GM12878 (cell line): ENCODE data around the gene OTUB1. TPM values are rescaled to one million over a fixed set of nuclear protein-coding genes. Genes with fewer than 3 reads are reported as not detected.

ENCODE experiments used
- ATAC-seq: fragments of 200-7000 bp; cut with Tn5 transposase; 3 replicates; pipeline ENCODE4 v1.9.1; 2020; ENCODE audit warnings: mild to moderate bottlenecking, moderate library complexity
- Bru-seq: library from RNA; stranded (reverse); fragments of 400-500 nt; gene quantifications from one replicate; lab custom pipeline; 2021; lab: Mats Ljungman, UMichigan
- BruChase-seq, 2 experiments: library from RNA; stranded (reverse); fragments of 400-500 nt; gene quantifications; one replicate each; lab custom pipeline; 2021; lab: Mats Ljungman, UMichigan
- BruUV-seq: library from RNA; stranded (reverse); fragments of 400-500 nt; replicated peaks from 2 replicates; lab custom pipeline; 2021; lab: Mats Ljungman, UMichigan
- CTCF ChIA-PET: fragments of 300-600 bp; sonication (Branson Sonifier 250); formaldehyde crosslinking; extraction: SDS; loops from one replicate; lab custom pipeline; 2021; ENCODE audit warnings: inconsistent platforms; lab: Yijun Ruan, JAX
- POLR2A ChIA-PET: fragments of 350-600 bp; formaldehyde crosslinking; extraction: SDS; loops from one replicate; lab custom pipeline; 2021; ENCODE audit warnings: inconsistent platforms; lab: Charles Lee
- RAD21 ChIA-PET: fragments of 300-600 bp; sonication (Branson Sonifier 250); formaldehyde crosslinking; loops from one replicate; lab custom pipeline; 2023; ENCODE audit warnings: antibody characterized with exemption; ENCODE audit not compliant: unreplicated experiment; lab: Charles Lee
- SMC1A ChIA-PET: fragments of 300-600 bp; sonication (Branson Sonifier 250); formaldehyde crosslinking; loops from one replicate; lab custom pipeline; 2023; ENCODE audit not compliant: unreplicated experiment, uncharacterized antibody; lab: Charles Lee
- DNase-seq: peaks from one replicate; pipeline ENCODE4 v3.0.0-alpha.2; 2011; ENCODE audit warnings: low read depth, low spot score
- FAIRE-seq: peaks from 3 replicates; lab custom pipeline; 2011; peaks lifted over from hg19 to GRCh38; lab: Jason Lieb, UNC
- H2AFZ ChIP-seq: 2 replicates; pipeline ENCODE4 v1.6.0; 2011; ENCODE audit warnings: low read depth, low read length, control low read depth; ENCODE audit not compliant: control insufficient read depth
- H3K27ac ChIP-seq: 2 replicates; pipeline ENCODE4 v1.5.1; 2011; ENCODE audit warnings: control low read depth; ENCODE audit not compliant: control insufficient read depth, insufficient read depth
- H3K27me3 ChIP-seq, 2 experiments: replicated peaks in 1 of 2; 2 replicates each; pipeline versions ENCODE4 v1.6.0 to v1.6.1; 2011; ENCODE audit warnings: low read length in 1 of 2; ENCODE audit not compliant: control insufficient read depth in 2 of 2, insufficient read depth in 2 of 2
- H3K36me3 ChIP-seq, 2 experiments: 2 replicates each; pipeline ENCODE4 v1.5.1; 2011; ENCODE audit warnings: low read length in 1 of 2; ENCODE audit not compliant: control insufficient read depth in 2 of 2, insufficient read depth in 2 of 2
- H3K4me1 ChIP-seq: 2 replicates; pipeline ENCODE4 v1.6.1; 2011; ENCODE audit warnings: mild to moderate bottlenecking, low read length, moderate library complexity, mixed read lengths; ENCODE audit not compliant: control insufficient read depth, insufficient read depth
- H3K4me2 ChIP-seq: 2 replicates; pipeline ENCODE4 v1.6.0; 2011; ENCODE audit warnings: control low read depth; ENCODE audit not compliant: control insufficient read depth, insufficient read depth
- H3K4me3 ChIP-seq: fragments of 200-600 bp; sonication (generic); 2 replicates; pipeline ENCODE4 v1.5.1; 2016
- H3K79me2 ChIP-seq: 2 replicates; pipeline ENCODE4 v1.6.0; 2011; ENCODE audit warnings: low read length; ENCODE audit not compliant: control insufficient read depth, insufficient read depth
- H3K9ac ChIP-seq: 2 replicates; pipeline ENCODE4 v1.8.0; 2011; ENCODE audit warnings: low read length, control low read depth, mixed read lengths; ENCODE audit not compliant: control insufficient read depth, insufficient read depth
- H3K9me3 ChIP-seq: replicated peaks from 3 replicates; pipeline ENCODE4 v1.5.1; 2011; ENCODE audit warnings: mild to moderate bottlenecking, low read length; ENCODE audit not compliant: control insufficient read depth, insufficient read depth
- H4K20me1 ChIP-seq: 2 replicates; pipeline ENCODE4 v1.6.0; 2011; ENCODE audit not compliant: control insufficient read depth, insufficient read depth
- BACH1 ChIP-seq: fragments of 450-650 bp; IDR thresholded peaks from 2 replicates; pipeline ENCODE4 v1.6.1; 2017; ENCODE audit warnings: mild to moderate bottlenecking, borderline replicate concordance
- BRCA1 ChIP-seq: IDR thresholded peaks from 2 replicates; pipeline ENCODE4 v1.6.1; 2011; ENCODE audit warnings: low read depth, low read length, improper control_type of control experiment
- CHD2 ChIP-seq: IDR thresholded peaks from 2 replicates; pipeline ENCODE4 v1.6.1; 2011; ENCODE audit warnings: low read depth, low read length, improper control_type of control experiment, borderline replicate concordance
- FOXK2 ChIP-seq: fragments of 450-650 bp; IDR thresholded peaks from 2 replicates; pipeline ENCODE4 v1.6.1; 2017; ENCODE audit warnings: mild to moderate bottlenecking, moderate library complexity
- GATAD2B ChIP-seq: fragments of 450-650 bp; conservative IDR thresholded peaks from 2 replicates; pipeline ENCODE4 v1.6.1; 2017; ENCODE audit warnings: low read depth, mild to moderate bottlenecking, moderate library complexity
- HDGF ChIP-seq: fragments of 450-650 bp; IDR thresholded peaks from 2 replicates; pipeline ENCODE4 v1.6.1; 2016; ENCODE audit warnings: antibody characterized with exemption
- KDM1A ChIP-seq: fragments of 200-600 bp; sonication (generic); IDR thresholded peaks from 2 replicates; pipeline ENCODE4 v1.6.1; 2016; ENCODE audit warnings: borderline replicate concordance
- MXI1 ChIP-seq: fragments of 150-350 bp; IDR thresholded peaks from 2 replicates; pipeline ENCODE4 v1.6.1; 2011; ENCODE audit warnings: low read depth, mild to moderate bottlenecking, inconsistent platforms, low read length, improper control_type of control experiment
- MYB ChIP-seq: fragments of 150-350 bp; IDR thresholded peaks from 2 replicates; pipeline ENCODE4 v1.6.1; 2014; ENCODE audit warnings: mild to moderate bottlenecking, low read depth, low read length, borderline replicate concordance
- POU2F2 ChIP-seq: IDR thresholded peaks from 3 replicates; pipeline ENCODE4 v1.6.1; 2011; ENCODE audit warnings: low read depth, mild to moderate bottlenecking, low read length, borderline replicate concordance
- RB1 ChIP-seq: fragments of 450-650 bp; formaldehyde crosslinking; IDR thresholded peaks from 2 replicates; pipeline ENCODE4 v1.6.1; 2017; ENCODE audit warnings: mild to moderate bottlenecking, borderline replicate concordance
- WGBS: methylation state at CpG from one replicate; pipeline ENCODE4 v1.1.6; 2016; ENCODE audit warnings: low lambda C conversion rate; ENCODE audit not compliant: insufficient replicate concordance, insufficient coverage; ENCODE audit errors: missing lambda C conversion rate; 5-methylcytosine and 5-hydroxymethylcytosine counted together
- in situ Hi-C: fragments of 300-500 bp; cut with MboI; formaldehyde crosslinking; loops from 9 replicates; pipeline ENCODE4 v1.14.3; 2018; ENCODE audit warnings: mixed read lengths
- intact Hi-C: fragments of 100-400 bp; cut with micrococcal nuclease; formaldehyde crosslinking; loops from one replicate; pipeline ENCODE4 v1.14.2; 2022; ENCODE audit not compliant: unreplicated experiment
- long read RNA-seq, 2 experiments: library from polyadenylated mRNA; unstranded; transcript quantifications; one replicate each; pipeline ENCODE4 v2.0.0, GENCODE V29; 2019 to 2020
- polyA minus RNA-seq, 3 experiments: library from RNA; depleted of rRNA, polyadenylated mRNA; stranded (reverse); fragments of >200 nt; gene quantifications; 2 replicates each; pipeline ENCODE4 v1.2.3, GENCODE V29; 2011
- polyA plus RNA-seq, 11 experiments: library from polyadenylated mRNA; depleted of rRNA in 4 of 11; unstranded in 6 of 11; stranded (reverse) in 5 of 11; fragments of >200 nt; fragmentation: Nextera tagmentation in 4 of 11; fragmentation: Illumina TruSeq in 1 of 11; extraction: Ambion mirVana in 4 of 11; extraction: Trizol in 1 of 11; gene quantifications; 1 replicate in 1 of 11; 2 replicates in 10 of 11; pipeline versions ENCODE4 v1.2.1 to v1.2.3, GENCODE V29; 2011 to 2016; ENCODE audit warnings: inconsistent platforms in 2 of 11, missing spikeins in 2 of 11, low read depth in 1 of 11
- total RNA-seq, 4 experiments: library from RNA; depleted of rRNA in 3 of 4; stranded (reverse); fragments of >200 nt in 3 of 4; fragmentation: Illumina TruSeq in 1 of 4; extraction: Trizol in 1 of 4; gene quantifications; 2 replicates each; pipeline versions ENCODE4 v1.2.1 to v1.2.3, GENCODE V29; 2013 to 2021
- TF ChIP-seq, protein P1 (sequence below): IDR thresholded peaks from 2 replicates; pipeline ENCODE4 v1.6.1; 2012; ENCODE audit warnings: low read depth, low read length, improper control_type of control experiment
- TF ChIP-seq, protein P2 (sequence below): fragments of 450-650 bp; IDR thresholded peaks from 2 replicates; pipeline ENCODE4 v1.6.1; 2016; ENCODE audit warnings: mild to moderate bottlenecking

OTUB1 gene, protein sequence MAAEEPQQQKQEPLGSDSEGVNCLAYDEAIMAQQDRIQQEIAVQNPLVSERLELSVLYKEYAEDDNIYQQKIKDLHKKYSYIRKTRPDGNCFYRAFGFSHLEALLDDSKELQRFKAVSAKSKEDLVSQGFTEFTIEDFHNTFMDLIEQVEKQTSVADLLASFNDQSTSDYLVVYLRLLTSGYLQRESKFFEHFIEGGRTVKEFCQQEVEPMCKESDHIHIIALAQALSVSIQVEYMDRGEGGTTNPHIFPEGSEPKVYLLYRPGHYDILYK
- 33.2 and 38.5 TPM in 2 replicates for total RNA-seq (2013; cell fraction: nucleolus; rRNA removed)
- total RNA-seq (2014; rRNA removed) (95.4 and 108 TPM in 2 replicates), total RNA-seq (2014; rRNA removed; fragmentation: Illumina TruSeq; extraction: Trizol) (46.8 and 49.6 TPM in 2 replicates), total RNA-seq (2021) (95.0 and 96.9 TPM in 2 replicates), polyA plus RNA-seq (2011; rRNA removed) (54.4 and 137 TPM in 2 replicates), polyA plus RNA-seq (2014; fragmentation: Illumina TruSeq; extraction: Trizol) (47.3 and 70.4 TPM in 2 replicates), polyA plus RNA-seq (2014; fragmentation: Nextera tagmentation; extraction: Ambion mirVana) (100 to 1,000 TPM; 125 to 225 TPM), polyA plus RNA-seq (2014; rRNA removed) (156 and 169 TPM in 2 replicates), polyA plus RNA-seq (2016; fragmentation: Nextera tagmentation; extraction: Ambion mirVana) (100 to 1,000 TPM; 165 to 174 TPM), polyA minus RNA-seq (2011; rRNA and poly(A)+ RNA removed) (76.3 and 115 TPM in 2 replicates), Bru-seq, nascent RNA (percentile 72 among the genes with signal in this experiment), BruChase-seq, experiment 1, labeled RNA remaining after a 6-hour chase (percentile 87 among the genes with signal in this experiment), BruChase-seq, experiment 2, labeled RNA remaining after a 2-hour chase (percentile 78 among the genes with signal in this experiment)
- 58.7 TPM for polyA plus RNA-seq (2011; ENCODE audit: low read depth)
- polyA plus RNA-seq (2011; cell fraction: cytosol; rRNA removed), result 184 and 238 TPM in 2 replicates
- 334 and 345 TPM in 2 replicates for polyA plus RNA-seq (2011; cell fraction: nucleus; rRNA removed)
- 91.8 and 114 TPM in 2 replicates for polyA plus RNA-seq (2012)
- 42.0 and 47.6 TPM in 2 replicates for polyA minus RNA-seq (2011; cell fraction: cytosol; rRNA and poly(A)+ RNA removed)
- polyA minus RNA-seq (2011; cell fraction: nucleus; rRNA and poly(A)+ RNA removed), result 33.0 and 52.4 TPM in 2 replicates
- long read RNA-seq, experiment 1, transcript OTUB1-201 (6 exons, 2,493 nt), result minor isoform, 11 of 171 reads
- long read RNA-seq, experiment 1, transcript OTUB1-209 (7 exons, 1,729 nt), result major isoform, 151 of 171 reads
- long read RNA-seq, experiment 1, partial matches to known transcripts, result 4 of 171 reads
- long read RNA-seq, experiment 1, other reads (novel, unspliced or antisense), result 4 of 171 reads
- long read RNA-seq, experiment 2, transcript OTUB1-209 (7 exons, 1,729 nt), result major isoform, 84 of 97 reads
- long read RNA-seq, experiment 2, partial matches to known transcripts, result 1 of 97 reads
- long read RNA-seq, experiment 2, other reads (novel, unspliced or antisense), result 5 of 97 reads

DNA sequence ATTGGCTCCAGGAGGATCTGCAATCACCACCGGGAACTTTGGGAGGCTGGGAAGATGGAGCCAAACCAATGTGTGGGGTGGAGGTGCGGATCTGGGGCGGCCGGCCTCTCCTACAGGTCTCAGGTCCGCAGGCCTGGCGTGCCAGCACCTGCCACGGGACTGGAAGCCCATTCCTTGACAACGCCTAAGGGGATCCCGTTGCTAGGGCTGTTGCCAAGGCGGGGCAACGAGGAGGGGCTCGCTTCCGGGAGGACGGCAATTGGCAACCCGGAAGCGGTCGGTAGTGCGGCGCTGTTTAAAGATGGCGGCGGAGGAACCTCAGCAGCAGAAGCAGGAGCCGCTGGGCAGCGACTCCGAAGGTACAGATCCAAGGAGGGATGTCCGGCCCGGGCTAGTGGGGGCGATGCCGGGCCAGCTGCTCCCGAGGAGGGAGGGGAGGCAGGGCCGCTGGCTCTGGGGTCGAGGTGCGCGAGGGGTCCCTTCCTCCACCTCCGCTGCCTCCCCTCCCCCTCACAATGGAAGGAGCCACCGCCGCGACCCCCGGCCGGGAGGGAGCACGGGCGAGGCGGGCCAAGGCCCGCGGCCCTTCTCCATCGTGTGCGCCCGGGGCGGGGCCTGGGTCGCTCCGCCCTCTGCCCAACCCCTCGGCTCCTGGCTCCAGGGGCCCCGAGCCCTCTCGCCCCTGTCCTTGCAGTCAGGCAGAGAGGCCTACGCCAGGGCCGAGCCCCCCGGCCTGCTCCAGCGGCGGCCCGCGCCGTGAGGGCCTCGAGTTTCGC, at the start of gene OTUB1:
OTUB1 (plus strand) TSS at position 283 of the 776 bp plus-strand sequence; CDS start at position 302, 19 bp downstream.
- ATAC-seq, result peak; percentile 96
- Histone ChIP-seq H3K9ac (peak within 1 kb of the TSS; percentile 80), H3K27me3 (no peaks in the 10 kb centered on the region), H3K4me1 (peaks cover 22% of the 10 kb centered on the region), H3K9me3 (no peaks in the 10 kb centered on the region), H3K27ac (peak within 1 kb of the TSS; percentile 68), H3K36me3 (peaks cover 7 to 14% of the 10 kb centered on the region in 2 experiments; a peak in 3 of 4 replicates), H2AFZ (peak within 1 kb of the TSS; percentile 92), H3K79me2 (peaks cover 39% of the 10 kb centered on the region), H3K4me3 (peak within 1 kb of the TSS; percentile 88), H3K4me2 (peak within 1 kb of the TSS; percentile 93), H4K20me1 (peaks cover 5% of the 10 kb centered on the region; the same call in 1 of the 2 replicates)
- in situ Hi-C loops (no loop called here), intact Hi-C loops (no loop called here)
- WGBS, result under 1% methylated on average over 57 of the region's 63 CpGs
- POLR2A ChIA-PET, result interaction anchor here (1.3 kb wide), 1 partner anchor 11 kb away, joined by 11 read pairs; the partner anchor contains the start of gene COX8A
- peak; percentile 47 for DNase-seq
- RAD21 ChIA-PET, result interaction anchor here (1.3 kb wide), 1 partner anchor 156 kb away, joined by 3 read pairs; no protein-coding TSS in a partner anchor
- peak; percentile 88 for FAIRE-seq
- SMC1A ChIA-PET, result interaction anchor here (0.7 kb wide), 1 partner anchor 147 kb away, joined by 3 read pairs; no protein-coding TSS in a partner anchor
- CTCF ChIA-PET, result interaction anchor here (0.7 kb wide), 1 partner anchor 676 kb away, joined by 3 read pairs; no protein-coding TSS in a partner anchor
- no TSS peak for BruUV-seq
- TF ChIP-seq BACH1 (0 out of 2 replicates have a peak, but pooled peaks have one; percentile 33), RB1 (peak; percentile 78), MXI1 (peak; percentile 91), HDGF (peak; percentile 65; the same call in 1 of the 2 replicates), MYB (peak; percentile 10; the same call in 1 of the 2 replicates), POU2F2 (peak; percentile 68; the same call in 2 of the 3 replicates), GATAD2B (peak; percentile 75; the same call in 1 of the 2 replicates), BRCA1 (no peak), KDM1A (no peak), FOXK2 (no peak; the same call in 1 of the 2 replicates), CHD2 (peak; percentile 68)
- TF ChIP-seq, protein P1, sequence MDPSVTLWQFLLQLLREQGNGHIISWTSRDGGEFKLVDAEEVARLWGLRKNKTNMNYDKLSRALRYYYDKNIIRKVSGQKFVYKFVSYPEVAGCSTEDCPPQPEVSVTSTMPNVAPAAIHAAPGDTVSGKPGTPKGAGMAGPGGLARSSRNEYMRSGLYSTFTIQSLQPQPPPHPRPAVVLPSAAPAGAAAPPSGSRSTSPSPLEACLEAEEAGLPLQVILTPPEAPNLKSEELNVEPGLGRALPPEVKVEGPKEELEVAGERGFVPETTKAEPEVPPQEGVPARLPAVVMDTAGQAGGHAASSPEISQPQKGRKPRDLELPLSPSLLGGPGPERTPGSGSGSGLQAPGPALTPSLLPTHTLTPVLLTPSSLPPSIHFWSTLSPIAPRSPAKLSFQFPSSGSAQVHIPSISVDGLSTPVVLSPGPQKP, result peak; percentile 46; the same call in 1 of the 2 replicates
- TF ChIP-seq, protein P2, sequence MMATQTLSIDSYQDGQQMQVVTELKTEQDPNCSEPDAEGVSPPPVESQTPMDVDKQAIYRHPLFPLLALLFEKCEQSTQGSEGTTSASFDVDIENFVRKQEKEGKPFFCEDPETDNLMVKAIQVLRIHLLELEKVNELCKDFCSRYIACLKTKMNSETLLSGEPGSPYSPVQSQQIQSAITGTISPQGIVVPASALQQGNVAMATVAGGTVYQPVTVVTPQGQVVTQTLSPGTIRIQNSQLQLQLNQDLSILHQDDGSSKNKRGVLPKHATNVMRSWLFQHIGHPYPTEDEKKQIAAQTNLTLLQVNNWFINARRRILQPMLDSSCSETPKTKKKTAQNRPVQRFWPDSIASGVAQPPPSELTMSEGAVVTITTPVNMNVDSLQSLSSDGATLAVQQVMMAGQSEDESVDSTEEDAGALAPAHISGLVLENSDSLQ, result 0 out of 2 replicates have a peak, but pooled peaks have one; percentile 8
